Activated CD4-positive, alpha-beta T cell treated with anti-CD3 and anti-CD28 coated beads, Interleukin-2, amount 50 U/mL, for 16 hours (primary cell): ENCODE results near the gene POLR2H.

Source experiments
- DNase-seq: peaks from one replicate; pipeline ENCODE4 v3.0.0-alpha.2; 2020

The POLR2H gene

GRCh38 chr3:184352149-184352785, 9.2 kb upstream of the POLR2H start:
- DNase-seq = no peak

- DNase-seq = no peak
Measured at GRCh38 chr3:184352897-184353545, 8.5 kb upstream of the POLR2H start.

GRCh38 chr3:184353546-184353941, 8.0 kb upstream of the POLR2H start:
- DNase-seq = no peak

- peak; percentile 60 for DNase-seq
Measured at GRCh38 chr3:184354121-184354728, 7.3 kb upstream of the POLR2H start.

- DNase-seq = no peak
Measured at GRCh38 chr3:184354754-184355153, 6.8 kb upstream of the POLR2H start.

GRCh38 chr3:184355261-184356040, 6.1 kb upstream of the POLR2H start:
- no peak for DNase-seq

GRCh38 chr3:184357248-184358123, 4.0 kb upstream of the POLR2H start:
- no peak for DNase-seq

- no peak for DNase-seq
Measured at GRCh38 chr3:184358124-184358767, 3.3 kb upstream of the POLR2H start.

- no peak for DNase-seq
Measured at GRCh38 chr3:184358921-184359350, 2.6 kb upstream of the POLR2H start.

- no peak for DNase-seq
Measured at GRCh38 chr3:184359610-184360009, 1.9 kb upstream of the POLR2H start.

- no peak for DNase-seq
Measured at GRCh38 chr3:184360070-184360928, 1.2 kb upstream of the POLR2H start.

GRCh38 chr3:184360929-184361531, 480 bp upstream of the POLR2H start:
- DNase-seq = no peak

- DNase-seq = peak; percentile 41
Measured at GRCh38 chr3:184361932-184362667, 590 bp downstream of the POLR2H start.

- peak; percentile 98 for DNase-seq
Measured at GRCh38 chr3:184362668-184363546, 1.4 kb downstream of the POLR2H start.

GRCh38 chr3:184366619-184367289, 5.2 kb downstream of the POLR2H start:
- no peak for DNase-seq

GRCh38 chr3:184368116-184368515, 6.6 kb downstream of the POLR2H start:
- DNase-seq = no peak

GRCh38 chr3:184368586-184369183, 7.2 kb downstream of the POLR2H start:
- DNase-seq = no peak

- peak; percentile 72 for DNase-seq
Measured at GRCh38 chr3:184371570-184372018, 10.1 kb downstream of the POLR2H start.
